Activated T-cell treated with anti-CD3 and anti-CD28 coated beads, Interleukin-2, amount 50 U/mL, for 1 hour (primary cell): Measurements from ENCODE around the gene WFS1.

Experiments used
- DNase-seq: peaks from one replicate; pipeline ENCODE4 v3.0.0-alpha.2; 2020

Gene WFS1

DNA sequence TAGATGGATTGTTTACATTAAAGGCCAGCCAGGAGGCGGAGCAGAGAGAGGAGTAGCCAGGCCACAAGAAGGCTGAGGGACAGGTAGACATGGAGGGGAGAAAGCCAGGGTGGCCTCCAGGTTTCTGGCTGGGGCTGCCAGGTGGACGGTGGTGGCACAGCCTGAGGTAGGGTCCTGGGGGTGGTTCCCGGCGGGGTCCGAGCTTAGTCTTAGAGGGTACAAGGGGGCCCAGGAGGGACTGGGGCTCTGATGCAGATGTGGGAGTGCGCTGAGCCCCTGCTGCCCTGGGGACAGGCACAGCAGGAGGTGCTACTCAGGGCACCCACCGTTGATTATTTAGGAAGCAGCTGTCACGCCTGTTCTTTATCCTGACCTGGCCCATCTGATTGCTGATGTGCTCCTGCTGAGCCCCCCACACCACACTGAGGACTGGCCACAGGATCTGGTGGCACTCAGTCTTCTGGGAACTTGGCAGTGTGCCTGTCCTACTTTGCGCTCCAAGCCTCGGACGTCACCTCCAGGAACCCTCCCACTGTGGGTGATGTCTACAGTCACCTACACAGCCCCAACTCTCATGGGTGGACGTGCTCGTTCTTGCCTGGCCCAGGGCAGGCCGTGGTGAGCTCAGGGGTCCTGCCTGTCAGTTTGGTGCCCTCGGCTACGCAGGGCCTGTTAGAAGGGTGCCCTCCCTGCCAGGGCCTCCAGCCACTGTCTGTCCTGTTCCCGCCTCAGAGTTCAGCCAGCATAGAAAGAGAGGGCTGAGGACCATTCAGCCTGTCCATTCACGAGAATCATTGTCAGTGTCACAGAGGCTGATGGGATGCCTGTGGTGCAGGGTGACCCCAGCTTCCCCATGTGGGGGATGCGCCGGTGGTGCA is 12.0 kb downstream of the WFS1 start:
- no peak for DNase-seq

DNA sequence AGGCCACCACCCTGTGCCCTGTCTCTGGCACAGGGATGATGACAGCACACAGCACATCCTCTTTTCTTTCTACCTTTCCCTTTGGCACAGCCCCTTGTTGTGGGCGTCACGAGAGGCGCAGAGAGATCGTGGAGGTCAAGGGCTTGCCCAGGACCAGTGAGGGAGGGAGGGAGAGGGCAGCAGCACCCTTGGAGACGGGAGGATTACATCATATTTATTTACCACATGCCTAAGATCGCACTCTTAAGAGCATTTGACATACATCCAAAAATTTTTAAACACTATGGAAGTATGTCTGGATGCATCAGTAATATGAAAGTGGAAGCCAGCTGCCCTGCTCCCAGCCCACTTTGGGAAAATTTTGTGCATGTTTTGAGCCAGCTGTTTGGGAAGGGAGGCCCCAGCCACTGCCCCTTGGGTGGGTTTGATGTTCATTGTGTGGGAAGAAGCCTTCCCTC is 12.7 kb downstream of the WFS1 start:
- no peak for DNase-seq

DNA sequence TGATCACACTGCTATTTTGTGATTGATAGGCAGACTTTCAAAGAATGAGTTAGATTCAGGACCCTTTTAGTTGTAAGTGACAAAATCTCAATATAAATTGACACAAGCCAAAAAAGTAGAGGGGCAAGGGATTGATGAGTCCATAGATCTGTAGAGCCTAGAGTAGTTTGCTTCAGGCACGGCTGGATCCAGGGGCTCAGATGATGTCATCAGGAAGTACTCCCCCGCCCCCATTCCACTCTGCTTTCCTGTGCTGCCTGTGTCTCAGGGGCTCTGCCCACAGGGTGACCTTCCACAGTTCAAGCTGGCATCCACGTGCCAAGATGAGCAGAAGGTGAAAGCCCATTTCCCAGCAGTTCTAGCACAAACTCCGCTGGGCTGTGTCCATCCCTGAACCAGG is 13.6 kb downstream of the WFS1 start:
- DNase-seq: no peak

DNA sequence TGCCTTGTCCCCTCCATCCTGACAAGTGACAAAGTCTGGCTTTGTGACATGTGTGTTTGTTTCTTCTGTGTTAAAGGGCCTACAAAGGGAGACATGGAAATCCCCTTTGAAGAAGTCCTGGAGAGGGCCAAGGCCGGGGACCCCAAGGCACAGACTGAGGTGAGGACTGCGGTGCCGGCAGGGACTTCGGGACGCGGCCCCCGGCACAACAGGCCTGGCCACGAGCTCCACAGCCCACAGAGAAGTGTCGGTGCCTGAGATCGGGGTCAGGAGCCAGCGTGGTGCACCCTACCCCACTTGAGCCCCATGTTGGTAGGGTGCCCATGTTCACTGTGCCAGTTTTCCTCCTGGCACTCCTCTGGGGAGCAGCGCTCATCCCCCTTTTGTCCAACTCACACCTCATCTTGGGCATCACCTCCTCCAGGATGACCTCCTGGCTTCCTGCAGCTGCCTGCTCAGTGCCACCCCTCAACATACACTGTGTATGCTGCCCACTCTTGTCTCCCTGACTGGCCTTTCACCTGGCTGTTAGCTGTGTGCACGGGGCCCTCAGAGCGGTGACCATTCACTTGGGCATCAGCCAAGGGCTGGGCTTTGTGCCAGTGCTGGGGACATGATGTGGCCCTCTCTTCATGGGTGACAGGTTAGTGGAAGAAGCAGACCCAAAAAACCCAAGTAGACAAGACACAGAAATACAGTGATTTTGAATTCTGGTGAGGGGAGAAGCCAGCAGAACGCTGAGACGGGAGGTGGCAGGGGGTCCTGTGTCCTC is 17.6 kb downstream of the WFS1 start:
- no peak for DNase-seq

DNA sequence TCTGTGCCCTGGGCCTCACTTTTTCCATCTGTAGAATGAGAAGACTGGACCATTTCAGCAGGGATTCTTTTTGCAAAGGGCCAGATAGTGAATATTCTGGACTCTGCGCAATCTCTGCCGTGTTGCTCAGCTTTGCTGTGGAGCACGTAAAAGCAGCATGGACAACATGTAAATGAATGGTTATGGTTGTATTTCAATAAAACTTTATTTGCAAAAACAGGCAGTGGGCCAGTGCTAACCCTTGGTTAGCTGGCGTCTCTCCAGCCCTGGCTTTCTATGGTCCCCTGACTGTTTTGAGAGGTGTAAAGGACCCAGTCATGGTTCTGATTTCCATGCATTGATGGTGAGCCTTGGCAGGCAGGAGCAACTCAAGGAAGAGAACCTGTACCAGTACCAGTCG is 18.7 kb downstream of the WFS1 start:
- DNase-seq: no peak

DNA sequence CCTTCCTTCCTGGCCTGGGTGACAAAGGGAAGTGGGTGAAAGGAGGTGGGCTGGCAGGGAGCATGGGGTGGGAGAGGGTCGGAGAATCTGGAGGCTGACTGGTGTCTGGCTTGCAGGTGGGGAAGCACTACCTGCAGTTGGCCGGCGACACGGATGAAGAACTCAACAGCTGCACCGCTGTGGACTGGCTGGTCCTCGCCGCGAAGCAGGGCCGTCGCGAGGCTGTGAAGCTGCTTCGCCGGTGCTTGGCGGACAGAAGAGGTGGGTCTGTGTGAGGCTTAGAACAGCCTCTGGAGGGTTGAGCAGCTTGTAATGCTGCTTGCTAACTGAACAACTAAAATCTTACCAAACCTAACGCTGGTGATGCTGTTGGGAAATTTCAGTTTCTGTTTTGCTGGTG is 19.2 kb downstream of the WFS1 start:
- DNase-seq: no peak

DNA sequence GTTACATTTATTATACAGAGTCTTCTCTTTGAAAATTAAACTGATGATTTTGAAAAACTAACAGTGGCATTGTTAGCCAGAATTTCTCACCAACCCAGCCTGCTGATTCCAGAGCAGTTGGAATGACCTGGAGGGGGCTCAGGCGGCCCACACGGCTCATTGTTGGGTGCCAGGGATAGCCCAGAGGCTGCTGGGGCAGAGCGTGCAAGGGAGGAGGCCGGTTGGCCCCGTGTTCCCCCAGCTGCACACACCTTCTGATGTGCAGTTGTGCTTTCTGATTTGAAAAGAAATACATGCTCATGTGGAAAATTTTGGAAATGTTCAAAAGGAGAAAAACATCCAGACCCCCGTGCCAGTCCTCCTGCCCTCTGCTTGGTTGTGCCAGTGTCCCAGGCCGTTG is 20.6 kb downstream of the WFS1 start:
- DNase-seq: no peak

DNA sequence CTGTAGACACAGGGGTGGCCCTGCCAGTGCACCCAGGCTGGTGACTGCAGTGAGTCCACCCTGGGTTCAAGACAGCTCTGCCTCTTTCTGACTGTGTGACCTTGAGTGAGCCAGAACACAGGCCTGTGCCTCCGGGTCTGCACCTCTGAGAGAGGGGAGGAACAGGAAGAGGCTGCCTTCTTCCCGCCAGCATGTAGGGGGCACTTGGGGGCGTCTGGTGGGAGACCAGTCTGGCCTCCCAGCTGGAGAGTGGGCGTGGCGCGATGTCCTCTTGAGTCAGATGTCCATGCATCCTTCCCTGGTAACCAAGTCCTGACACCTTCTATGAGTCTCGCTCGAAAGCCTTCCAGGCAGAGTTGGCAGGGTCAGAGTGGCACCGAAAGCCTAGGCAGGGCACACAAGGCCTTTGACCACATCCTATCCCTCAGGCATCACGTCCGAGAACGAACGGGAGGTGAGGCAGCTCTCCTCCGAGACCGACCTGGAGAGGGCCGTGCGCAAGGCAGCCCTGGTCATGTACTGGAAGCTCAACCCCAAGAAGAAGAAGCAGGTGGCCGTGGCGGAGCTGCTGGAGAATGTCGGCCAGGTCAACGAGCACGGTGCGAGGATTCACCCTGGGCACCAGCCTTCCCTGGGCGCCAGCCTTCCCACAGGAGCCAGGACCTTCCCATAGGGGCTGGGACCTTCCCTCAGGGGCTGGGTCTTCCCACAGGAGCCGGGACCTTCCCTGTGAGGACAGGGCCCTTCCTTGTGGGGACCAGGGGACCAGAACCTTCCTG is 21.3 kb downstream of the WFS1 start:
- DNase-seq: no peak

DNA sequence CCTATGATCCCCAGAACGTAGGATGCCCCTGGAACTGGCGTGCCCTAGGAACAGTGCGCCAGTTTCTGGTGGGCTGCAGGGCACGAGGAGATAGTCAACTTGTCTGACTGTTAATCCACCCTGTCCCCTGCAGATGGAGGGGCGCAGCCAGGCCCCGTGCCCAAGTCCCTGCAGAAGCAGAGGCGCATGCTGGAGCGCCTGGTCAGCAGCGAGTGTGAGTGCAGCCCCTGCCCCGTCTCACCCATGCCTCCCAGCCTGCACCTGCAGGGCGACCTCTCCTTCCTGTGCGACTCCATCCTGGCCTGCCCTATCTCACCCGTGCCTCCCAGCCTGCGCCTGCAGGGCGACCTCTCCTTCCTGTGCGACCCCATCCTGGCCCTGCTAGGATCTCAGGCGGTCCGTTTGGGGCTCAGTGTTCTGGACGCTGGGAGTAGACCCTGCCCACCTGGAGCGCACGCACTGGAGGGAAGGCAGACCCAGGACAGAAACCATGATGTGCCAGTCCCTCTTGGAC is 22.2 kb downstream of the WFS1 start:
- DNase-seq: no peak

DNA sequence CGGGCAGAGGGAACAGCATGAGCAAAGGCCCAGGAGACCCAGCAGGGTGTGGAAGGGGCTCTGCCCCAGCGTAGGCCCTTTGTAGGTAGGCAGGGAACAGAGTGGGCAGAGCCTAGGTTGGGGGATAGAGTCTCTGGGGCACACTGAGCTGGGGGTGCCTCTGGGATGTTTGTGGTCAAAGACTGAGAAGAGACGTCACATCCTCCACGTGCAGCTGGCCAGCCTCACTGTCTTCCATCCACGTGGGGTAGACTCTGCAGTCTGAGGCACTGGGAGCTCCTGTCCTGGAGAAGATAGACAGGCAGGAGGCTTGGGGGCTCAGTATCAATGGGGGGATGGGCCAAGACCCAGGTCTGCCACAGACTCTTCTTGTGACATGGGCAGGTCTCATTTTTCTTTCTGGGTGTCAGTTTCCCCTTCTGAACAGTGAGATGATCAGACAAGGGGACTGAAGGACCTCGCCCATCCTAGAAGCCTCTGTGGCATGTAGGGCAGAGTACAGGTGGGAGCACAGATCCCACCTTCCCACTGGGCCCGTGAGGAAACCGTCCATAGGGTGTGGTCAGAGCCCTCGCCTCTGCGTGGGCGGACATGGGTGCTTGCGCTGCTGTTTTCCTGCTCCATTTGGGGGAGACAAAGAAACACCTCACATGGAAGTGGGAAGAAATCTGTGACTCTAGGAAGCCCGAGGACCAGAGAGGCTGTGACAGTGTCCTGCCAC is 22.9 kb downstream of the WFS1 start:
- DNase-seq: no peak

DNA sequence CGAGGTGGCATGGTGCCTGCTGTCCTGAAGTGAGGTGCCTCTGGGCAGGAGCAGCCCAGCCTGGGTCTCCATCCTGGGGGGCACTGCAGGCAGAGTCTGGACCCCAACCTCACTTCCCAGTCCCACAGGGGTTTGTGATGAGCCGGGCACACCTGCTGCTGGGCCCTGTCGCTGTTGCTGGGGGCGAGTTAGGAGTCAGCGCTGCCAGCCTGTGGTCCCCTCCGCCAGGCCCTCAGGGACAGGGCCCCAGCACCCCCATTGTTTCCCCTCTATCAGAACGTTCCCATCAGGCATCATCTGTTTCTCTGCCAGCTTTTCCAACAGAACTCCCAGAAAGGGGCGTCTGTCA is 23.4 kb downstream of the WFS1 start:
- no peak for DNase-seq

DNA sequence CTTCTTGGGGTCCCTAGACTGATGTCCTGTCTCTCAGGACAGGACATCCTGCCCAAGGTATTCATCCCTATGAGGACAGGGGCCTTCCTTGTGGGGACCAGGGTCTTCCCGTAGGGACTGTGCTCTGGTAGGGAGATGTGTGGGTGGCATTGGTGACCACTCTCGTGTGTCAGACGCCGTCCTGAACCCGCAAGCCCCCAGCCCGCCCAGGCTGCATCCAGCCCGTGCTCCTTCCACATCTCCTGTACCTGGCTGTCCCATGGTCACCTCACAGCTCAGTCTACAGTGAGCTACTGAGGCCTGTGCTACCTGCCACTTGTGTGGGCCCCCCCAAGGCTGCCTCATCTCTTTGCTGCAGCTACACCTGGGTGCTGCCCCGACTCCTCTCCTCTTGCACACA is 24.0 kb downstream of the WFS1 start:
- no peak for DNase-seq

DNA sequence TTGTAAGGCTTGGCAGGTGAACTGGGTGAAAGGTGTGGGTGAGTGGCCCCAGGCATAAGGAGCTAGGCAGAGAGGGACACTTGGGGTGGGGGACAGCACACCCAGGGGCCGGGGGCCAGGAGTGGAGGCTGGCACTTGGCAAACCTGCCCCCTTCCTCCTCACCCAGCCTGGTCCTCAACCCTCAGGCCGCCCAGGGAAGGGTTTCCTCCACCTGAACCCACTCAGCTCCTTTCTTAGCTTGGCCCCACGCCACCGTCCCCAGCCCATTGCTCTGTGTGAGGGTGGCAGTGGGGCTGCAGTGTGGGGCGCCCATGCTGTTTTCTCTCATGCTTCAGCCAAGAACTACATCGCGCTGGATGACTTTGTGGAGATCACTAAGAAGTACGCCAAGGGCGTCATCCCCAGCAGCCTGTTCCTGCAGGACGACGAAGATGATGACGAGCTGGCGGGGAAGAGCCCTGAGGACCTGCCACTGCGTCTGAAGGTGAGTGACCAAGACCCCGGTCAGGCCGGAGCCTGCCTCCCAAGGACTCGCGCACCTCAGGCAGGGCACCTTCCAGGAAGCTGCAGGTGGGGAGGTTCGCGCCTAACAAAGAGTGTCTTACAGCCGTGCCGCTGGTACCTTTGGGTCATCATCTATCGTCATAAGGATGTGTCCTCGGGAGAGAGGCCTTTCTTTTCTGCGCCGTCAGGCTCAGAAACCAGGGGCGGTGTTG is 25.2 kb downstream of the WFS1 start:
- DNase-seq: no peak

DNA sequence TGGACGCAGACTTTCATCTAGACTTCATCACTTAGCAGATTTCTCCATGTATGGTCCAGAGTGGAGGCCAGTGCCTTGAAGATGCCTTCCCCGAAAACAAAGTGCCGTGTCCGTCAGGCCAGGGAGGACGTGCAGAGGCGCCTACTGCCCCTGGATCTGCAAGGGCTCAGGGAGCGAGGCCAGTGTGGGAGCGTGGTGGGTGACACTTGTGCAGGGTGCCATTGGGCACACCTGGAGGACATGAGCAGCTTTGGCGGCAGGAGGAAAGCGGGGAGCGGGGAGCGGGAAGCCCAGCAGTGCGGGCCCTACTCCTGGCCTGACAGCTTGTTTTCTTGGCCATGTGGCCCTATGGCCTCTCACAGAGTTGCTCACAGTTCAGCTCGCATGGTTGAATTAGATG is 25.8 kb downstream of the WFS1 start:
- no peak for DNase-seq

DNA sequence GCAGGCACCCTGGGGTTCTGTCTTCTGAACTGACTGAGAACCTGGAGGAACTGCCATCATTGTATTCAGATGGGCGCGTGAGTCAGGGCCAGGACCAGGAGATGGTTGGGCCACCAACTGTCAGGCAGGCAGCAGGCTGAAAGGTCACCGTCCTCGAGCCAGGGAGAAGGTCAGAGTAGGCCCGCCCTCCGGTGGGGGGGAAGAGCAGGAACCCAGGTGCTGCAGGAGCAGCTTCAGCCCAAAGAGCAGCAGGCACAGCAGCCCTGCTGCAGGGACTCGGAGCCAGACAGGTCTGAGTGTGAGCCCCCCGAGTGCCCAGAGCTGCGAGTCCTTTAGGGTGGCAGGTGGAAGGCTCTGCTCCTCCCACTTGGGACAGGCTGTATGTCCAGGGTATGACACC is 26.4 kb downstream of the WFS1 start:
- DNase-seq: no peak

DNA sequence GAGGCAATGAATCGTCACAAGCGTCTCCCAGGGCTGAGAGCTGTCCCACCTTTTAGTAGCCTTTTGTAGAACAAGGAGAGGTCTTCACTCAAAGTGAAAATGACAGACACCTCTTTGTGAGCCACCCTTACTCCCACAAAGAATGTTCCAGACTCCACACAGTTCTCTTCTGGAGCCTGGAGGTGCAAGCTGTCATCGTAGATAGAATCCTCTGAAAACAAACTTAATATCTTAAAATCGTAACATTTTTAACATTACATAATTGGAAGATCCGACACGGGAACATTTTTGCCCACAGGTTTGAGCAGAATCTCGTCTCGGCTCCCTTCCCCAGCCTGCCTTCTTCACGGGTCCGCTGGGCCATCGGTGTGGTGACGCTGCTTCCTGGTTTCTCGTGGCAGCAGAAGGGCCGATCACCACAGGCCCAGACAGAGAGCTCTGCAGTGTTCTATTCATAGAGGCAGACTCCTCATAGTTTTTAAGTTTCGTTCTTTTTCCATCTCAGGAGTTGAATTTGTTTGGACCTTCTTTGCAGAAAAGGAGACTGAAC is 27.7 kb downstream of the WFS1 start:
- DNase-seq: no peak

DNA sequence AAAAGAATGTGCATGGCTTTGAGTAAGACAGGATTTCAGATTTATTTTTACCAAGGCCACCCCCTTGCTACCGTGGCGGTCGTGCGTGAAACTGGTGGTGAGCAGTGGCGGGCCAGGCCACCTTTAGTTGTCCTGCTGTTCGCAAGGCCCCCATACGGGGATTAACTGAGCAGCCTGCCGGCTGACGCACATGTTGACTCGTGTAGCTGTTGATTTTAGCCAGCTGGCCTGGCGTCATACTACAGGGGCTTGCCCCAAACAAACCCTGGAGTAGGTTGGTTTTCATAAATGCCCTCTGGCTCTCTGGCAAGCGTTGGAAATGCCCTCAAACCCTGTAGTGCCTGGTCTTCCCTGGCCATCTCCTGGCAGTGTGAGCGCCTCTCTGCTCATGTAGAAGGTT is 28.4 kb downstream of the WFS1 start:
- no peak for DNase-seq

DNA sequence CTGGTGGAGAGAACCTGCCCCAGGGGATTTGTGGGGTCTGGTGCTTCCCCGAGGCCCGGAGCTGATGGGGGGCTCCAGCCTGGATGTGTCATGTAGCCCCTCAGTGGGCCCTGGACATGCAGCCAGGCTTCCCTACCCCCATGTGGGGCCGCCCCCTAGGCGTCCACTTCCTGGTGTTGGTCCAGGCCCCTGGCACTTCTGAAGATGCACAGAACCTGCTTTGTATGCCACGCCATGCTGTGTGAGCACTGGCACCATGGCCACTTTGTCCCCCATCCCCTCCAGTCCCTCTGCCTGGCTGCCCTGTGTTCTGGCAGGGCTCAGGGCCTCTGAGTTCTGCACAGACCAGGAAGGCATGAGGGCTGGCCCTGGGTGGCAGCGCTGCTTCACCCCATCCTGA is 29.2 kb downstream of the WFS1 start:
- DNase-seq: no peak

DNA sequence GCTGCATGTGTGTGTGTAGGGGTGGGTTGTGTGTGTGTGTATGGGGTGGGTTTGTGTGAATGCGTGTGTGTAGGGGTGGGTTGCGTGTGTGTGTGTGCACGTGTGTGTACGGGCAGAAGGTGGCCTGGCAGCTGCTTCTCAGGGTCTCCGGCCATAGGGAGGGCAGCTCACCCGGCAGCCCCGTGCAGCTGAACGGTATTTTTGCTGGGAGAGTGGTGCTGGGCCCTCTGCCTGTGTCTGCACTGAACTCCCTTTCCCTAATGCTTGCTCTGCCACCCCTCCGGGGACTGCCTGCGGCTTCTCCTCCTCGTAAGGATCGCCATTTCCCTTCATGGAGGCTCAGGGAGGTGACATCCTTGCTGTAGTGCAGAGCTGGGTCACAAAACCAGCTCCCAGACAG is 30.2 kb downstream of the WFS1 start:
- no peak for DNase-seq

DNA sequence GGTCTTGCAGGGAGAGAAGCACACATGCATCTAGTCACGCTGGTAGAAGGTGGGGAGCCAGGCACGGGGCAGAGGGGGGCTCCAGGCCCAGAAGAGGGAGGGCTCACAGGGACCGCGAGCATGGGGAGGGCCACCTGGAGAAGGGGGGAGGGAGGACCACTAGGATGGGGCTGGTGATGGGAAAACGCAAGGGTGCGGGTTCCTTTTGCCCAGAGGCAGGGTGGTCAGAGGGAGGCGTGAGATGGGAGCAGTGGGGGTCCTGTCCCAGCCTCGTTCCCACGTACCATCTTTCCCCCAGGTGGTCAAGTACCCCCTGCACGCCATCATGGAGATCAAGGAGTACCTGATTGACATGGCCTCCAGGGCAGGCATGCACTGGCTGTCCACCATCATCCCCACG is 30.7 kb downstream of the WFS1 start:
- no peak for DNase-seq

DNA sequence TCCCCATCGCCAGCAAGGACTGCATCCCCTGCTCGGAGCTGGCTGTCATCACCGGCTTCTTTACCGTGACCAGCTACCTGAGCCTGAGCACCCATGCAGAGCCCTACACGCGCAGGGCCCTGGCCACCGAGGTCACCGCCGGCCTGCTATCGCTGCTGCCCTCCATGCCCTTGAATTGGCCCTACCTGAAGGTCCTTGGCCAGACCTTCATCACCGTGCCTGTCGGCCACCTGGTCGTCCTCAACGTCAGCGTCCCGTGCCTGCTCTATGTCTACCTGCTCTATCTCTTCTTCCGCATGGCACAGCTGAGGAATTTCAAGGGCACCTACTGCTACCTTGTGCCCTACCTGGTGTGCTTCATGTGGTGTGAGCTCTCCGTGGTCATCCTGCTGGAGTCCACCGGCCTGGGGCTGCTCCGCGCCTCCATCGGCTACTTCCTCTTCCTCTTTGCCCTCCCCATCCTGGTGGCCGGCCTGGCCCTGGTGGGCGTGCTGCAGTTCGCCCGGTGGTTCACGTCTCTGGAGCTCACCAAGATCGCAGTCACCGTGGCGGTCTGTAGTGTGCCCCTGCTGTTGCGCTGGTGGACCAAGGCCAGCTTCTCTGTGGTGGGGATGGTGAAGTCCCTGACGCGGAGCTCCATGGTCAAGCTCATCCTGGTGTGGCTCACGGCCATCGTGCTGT is 31.5 kb downstream of the WFS1 start:
- no peak for DNase-seq
